Renal cortex interstitium (tissue), 3 donors: ENCODE results near the gene RABGGTB. TPM values are rescaled to one million over a fixed set of nuclear protein-coding genes. Genes with fewer than 3 reads are reported as not detected.

Experiments
- polyA plus RNA-seq, 3 donors: library from polyadenylated mRNA; unstranded; fragments of 120-200 nt; gene quantifications; one replicate each; pipeline ENCODE4 v1.2.1, GENCODE V29; 2013; ENCODE audit not compliant: insufficient read length in 3 of 3

Gene RABGGTB
- polyA plus RNA-seq, 3 donors = 79.7 to 102 (median 88.8) TPM

Other genes with a start within 250 kb of the RABGGTB start
- 10 to 100 TPM in 2 of 3 donors, 1 to 10 TPM in 1; 9.9 to 21.7 (median 13.4) TPM for gene SLC44A5, start 175.1 kb upstream of the RABGGTB start, polyA plus RNA-seq
- 100 to 1,000 TPM in 2 of 3 donors, 10 to 100 TPM in 1; 97.9 to 137 (median 129) TPM for gene ACADM, start 61.5 kb upstream of the RABGGTB start, polyA plus RNA-seq
- gene MSH4, start 10.6 kb downstream of the RABGGTB start, polyA plus RNA-seq = under 1 TPM; 0.26 to 0.54 (median 0.42) TPM
- gene ASB17, start 146.1 kb downstream of the RABGGTB start, polyA plus RNA-seq = not detected